Peyer's patch (tissue), 4 donors: Measurements from ENCODE around the gene MB21D2. TPM values are rescaled to one million over a fixed set of nuclear protein-coding genes. Genes with fewer than 3 reads are reported as not detected.

Experiments
- DNase-seq, 3 donors: peaks; one replicate each; pipeline ENCODE4 v3.0.0-alpha.2; 2017 to 2019
- H3K27ac ChIP-seq, 4 donors: fragments of 200-600 bp; sonication (generic); one replicate each; pipeline ENCODE4 v1.5.1; 2016 to 2019
- H3K27me3 ChIP-seq, 2 donors: fragments of 200-600 bp; sonication (generic); one replicate each; pipeline ENCODE4 v1.5.1; 2019
- H3K36me3 ChIP-seq, 3 donors: fragments of 200-600 bp; sonication (generic); one replicate each; pipeline ENCODE4 v1.5.1; 2016 to 2019
- H3K4me1 ChIP-seq, 4 donors: fragments of 200-600 bp; sonication (generic); one replicate each; pipeline ENCODE4 v1.5.1; 2016 to 2019
- H3K4me3 ChIP-seq, 4 donors: fragments of 200-600 bp; sonication (generic); 1 replicate in 3 of 4; 2 replicates in 1 of 4; pipeline ENCODE4 v1.5.1; 2016 to 2019; ENCODE audit warnings: mild to moderate bottlenecking in 1 of 4
- H3K9me3 ChIP-seq, 4 donors: fragments of 200-600 bp; sonication (generic); one replicate each; pipeline ENCODE4 v1.5.1; 2016 to 2019; ENCODE audit warnings: mild to moderate bottlenecking in 1 of 4
- CTCF ChIP-seq, 6 experiments: fragments of 450-650 bp in 4 of 6; fragments of 200-600 bp in 2 of 6; sonication (generic) in 1 of 6; IDR thresholded peaks; one replicate each; pipeline ENCODE4 v1.5.1; 2017 to 2019; ENCODE audit warnings: antibody characterized with exemption in 6 of 6, mild to moderate bottlenecking in 3 of 6, moderate library complexity in 1 of 6
- POLR2A ChIP-seq, 2 donors: fragments of 450-650 bp; IDR thresholded peaks; one replicate each; pipeline ENCODE4 v1.5.1; 2017; ENCODE audit warnings: antibody characterized with exemption in 2 of 2, mild to moderate bottlenecking in 2 of 2, moderate library complexity in 2 of 2
- total RNA-seq, 4 donors: library from RNA; depleted of rRNA; stranded (reverse); fragments of >200 nt; gene quantifications; one replicate each; pipeline ENCODE4 v1.1.0, GENCODE V29; 2016

Gene MB21D2
- total RNA-seq, 4 donors from 2014 or later, result 6.6 to 16.6 (median 13.0) TPM

- H3K4me3 ChIP-seq, result no peak overlapping the region
- H3K36me3 ChIP-seq, result no peaks in the 10 kb centered on the region
- no peaks in the 10 kb centered on the region for H3K9me3 ChIP-seq
- DNase-seq, result no peak
- no peak overlapping the region for H3K27ac ChIP-seq
- TF ChIP-seq POLR2A (IDR thresholded peaks at IDR 0.05) (no peak), CTCF (IDR thresholded peaks at IDR 0.05) (peak; percentile 24 to 88 (median 78))
- H3K27me3 ChIP-seq, result no peaks in the 10 kb centered on the region
- H3K4me1 ChIP-seq, result peaks cover 0 to 9% (median 1%) of the 10 kb centered on the region in 4 donors
Measured at GRCh38 chr3:192816351-192816750, 101.3 kb downstream of the MB21D2 start.

GRCh38 chr3:192812743-192813383 lies 104.8 kb downstream of the MB21D2 start:
- TF ChIP-seq CTCF (IDR thresholded peaks at IDR 0.05), result peak in 4 of 6 experiments; percentile 37 to 80 (median 72)
- no peak for TF ChIP-seq POLR2A (IDR thresholded peaks at IDR 0.05)
- no peaks in the 10 kb centered on the region for H3K27me3 ChIP-seq
- no peak overlapping the region for H3K4me3 ChIP-seq
- no peaks in the 10 kb centered on the region for H3K9me3 ChIP-seq
- H3K27ac ChIP-seq, result no peak overlapping the region
- H3K36me3 ChIP-seq, result no peaks in the 10 kb centered on the region
- H3K4me1 ChIP-seq, result no peaks in the 10 kb centered on the region
- DNase-seq, result peak in 1 of 3 donors; percentile 65

- Histone ChIP-seq H3K4me1 (no peaks in the 10 kb centered on the region), H3K4me3 (no peak overlapping the region), H3K27ac (no peak overlapping the region), H3K27me3 (no peaks in the 10 kb centered on the region), H3K9me3 (no peaks in the 10 kb centered on the region), H3K36me3 (no peaks in the 10 kb centered on the region)
- no peak for DNase-seq
- TF ChIP-seq POLR2A (IDR thresholded peaks at IDR 0.05) (no peak), CTCF (IDR thresholded peaks at IDR 0.05) (no peak)
Measured at GRCh38 chr3:192805711-192806110, 111.9 kb downstream of the MB21D2 start.

DNA sequence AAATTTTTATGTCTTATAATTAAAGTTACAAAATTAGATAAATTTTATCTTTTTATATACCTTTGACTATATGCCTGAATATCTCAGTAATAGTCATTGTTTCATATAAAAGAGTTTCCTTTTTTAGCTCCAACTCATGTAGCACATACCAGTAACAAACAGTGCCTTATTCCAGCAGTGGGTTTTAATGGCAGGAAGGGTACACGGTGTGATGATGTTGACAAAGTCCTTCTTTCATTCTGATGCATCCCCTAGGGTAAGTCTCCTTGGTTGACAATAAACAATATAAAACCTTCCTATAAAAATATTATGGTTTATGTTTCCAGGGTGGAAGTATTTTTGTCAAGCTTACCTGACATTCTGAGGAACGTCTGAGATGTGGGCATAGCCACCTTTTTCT lies 113.2 kb downstream of the MB21D2 start:
- no peaks in the 10 kb centered on the region for H3K4me1 ChIP-seq
- DNase-seq, result no peak
- no peaks in the 10 kb centered on the region for H3K9me3 ChIP-seq
- no peaks in the 10 kb centered on the region for H3K36me3 ChIP-seq
- TF ChIP-seq POLR2A (IDR thresholded peaks at IDR 0.05) (no peak), CTCF (IDR thresholded peaks at IDR 0.05) (no peak)
- no peak overlapping the region for H3K4me3 ChIP-seq
- no peaks in the 10 kb centered on the region for H3K27me3 ChIP-seq
- no peak overlapping the region for H3K27ac ChIP-seq

DNA sequence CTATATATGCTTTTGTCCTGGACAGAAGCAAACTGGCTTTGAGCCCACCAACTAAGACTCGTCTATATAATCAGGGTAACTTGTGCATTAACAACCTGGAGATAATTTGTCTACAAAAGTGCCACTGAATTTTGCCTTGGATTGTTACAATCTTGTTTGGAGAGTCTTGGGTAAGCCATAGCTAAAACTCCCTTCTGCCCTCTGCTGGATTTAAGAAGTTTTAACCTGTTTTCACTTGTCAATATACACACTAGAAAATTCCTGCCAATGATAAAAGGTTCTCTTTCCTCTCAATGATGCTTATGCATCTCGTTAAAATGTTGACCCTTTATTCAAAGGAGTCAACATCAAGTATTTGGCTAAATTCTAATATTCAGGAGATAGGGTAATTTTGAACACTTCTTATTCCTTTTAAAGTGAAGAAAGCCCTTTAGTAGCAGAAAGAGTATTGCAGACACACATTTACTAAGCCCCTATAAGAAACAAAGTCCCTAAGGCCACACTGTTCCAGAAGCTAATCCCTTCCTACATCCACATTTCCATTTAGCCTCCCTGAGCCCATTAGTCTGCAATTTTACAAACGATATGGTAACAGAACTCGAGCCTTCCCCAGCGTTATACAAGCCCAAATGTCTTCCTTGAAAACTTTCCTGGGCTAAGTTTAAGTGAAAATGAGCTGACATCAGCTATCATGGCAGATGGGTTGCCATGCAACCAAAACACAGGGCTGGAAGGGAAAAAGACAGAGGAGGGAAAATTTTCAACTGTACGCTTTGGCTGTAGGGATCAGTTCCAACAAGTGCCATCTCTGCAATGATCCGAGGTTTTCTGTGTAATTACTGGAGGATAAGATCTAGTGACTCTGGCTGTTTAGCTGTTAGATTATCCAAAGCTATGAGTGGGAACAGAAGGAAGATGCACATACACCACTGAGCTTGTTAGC lies 114.4 kb downstream of the MB21D2 start:
- Histone ChIP-seq H3K27ac (no peak overlapping the region), H3K27me3 (no peaks in the 10 kb centered on the region), H3K4me1 (no peaks in the 10 kb centered on the region), H3K36me3 (no peaks in the 10 kb centered on the region), H3K4me3 (no peak overlapping the region), H3K9me3 (no peaks in the 10 kb centered on the region)
- DNase-seq, result no peak
- TF ChIP-seq CTCF (IDR thresholded peaks at IDR 0.05) (peak in 4 of 6 experiments; percentile 39 to 49 (median 42)), POLR2A (IDR thresholded peaks at IDR 0.05) (no peak)
